SK-N-SH treated with all-trans-retinoic acid at 6 μM for 48 hours (cell line): ENCODE results near the gene BCAT1.

Source experiments
- ATAC-seq: fragments of 200-7000 bp; cut with Tn5 transposase; 3 replicates; pipeline ENCODE4 v1.9.1; 2020; ENCODE audit warnings: mild to moderate bottlenecking, moderate library complexity
- ARNTL ChIP-seq: fragments of 450-650 bp; formaldehyde crosslinking; IDR thresholded peaks from 2 replicates; pipeline ENCODE4 v1.5.0; 2020; ENCODE audit warnings: low read depth, mild to moderate bottlenecking, moderate library complexity, borderline replicate concordance
- CSDC2 ChIP-seq: fragments of 250-450 bp; sonication (Bioruptor Pico); IDR thresholded peaks from 2 replicates; pipeline ENCODE4 v1.5.0; 2020; ENCODE audit warnings: mild to moderate bottlenecking, moderate library complexity
- CSRNP3 ChIP-seq: fragments of 250-450 bp; sonication (Bioruptor Pico); IDR thresholded peaks from 2 replicates; pipeline ENCODE4 v1.5.1; 2021; ENCODE audit warnings: mild to moderate bottlenecking, moderate library complexity
- ESRRG ChIP-seq: fragments of 250-450 bp; sonication (Bioruptor Pico); IDR thresholded peaks from 2 replicates; pipeline ENCODE4 v1.6.1; 2021; ENCODE audit warnings: mild to moderate bottlenecking
- GLIS3 ChIP-seq: fragments of 250-450 bp; sonication (Bioruptor Pico); IDR thresholded peaks from 2 replicates; pipeline ENCODE4 v1.5.0; 2020; ENCODE audit warnings: mild to moderate bottlenecking, moderate library complexity
- ISL1 ChIP-seq: fragments of 250-450 bp; sonication (Bioruptor Pico); IDR thresholded peaks from 2 replicates; pipeline ENCODE4 v2.1.2; 2022; ENCODE audit warnings: mild to moderate bottlenecking, moderate library complexity
- PPARA ChIP-seq: fragments of 250-450 bp; sonication (Bioruptor Pico); IDR thresholded peaks from 2 replicates; pipeline ENCODE4 v1.5.0; 2020; ENCODE audit warnings: mild to moderate bottlenecking, borderline replicate concordance
- RARB ChIP-seq: fragments of 250-450 bp; sonication (Bioruptor Pico); IDR thresholded peaks from 2 replicates; pipeline ENCODE4 v1.8.0; 2021; ENCODE audit warnings: mild to moderate bottlenecking, moderate library complexity
- SNAI2 ChIP-seq: fragments of 250-450 bp; sonication (Bioruptor Pico); IDR thresholded peaks from 2 replicates; pipeline ENCODE4 v1.5.0; 2020; ENCODE audit warnings: mild to moderate bottlenecking, moderate library complexity
- TSHZ2 ChIP-seq: fragments of 250-450 bp; sonication (Bioruptor Pico); IDR thresholded peaks from 2 replicates; pipeline ENCODE4 v1.5.0; 2020; ENCODE audit warnings: mild to moderate bottlenecking, moderate library complexity
- ZC3H10 ChIP-seq: fragments of 250-450 bp; sonication (Bioruptor Pico); IDR thresholded peaks from 2 replicates; pipeline ENCODE4 v1.5.1; 2021; ENCODE audit warnings: mild to moderate bottlenecking, moderate library complexity
- ZFP3 ChIP-seq: fragments of 250-450 bp; sonication (Bioruptor Pico); IDR thresholded peaks from 2 replicates; pipeline ENCODE4 v1.5.0; 2020; ENCODE audit warnings: mild to moderate bottlenecking, moderate library complexity
- ZFP30 ChIP-seq: fragments of 450-650 bp; formaldehyde crosslinking; IDR thresholded peaks from 2 replicates; pipeline ENCODE4 v1.5.0; 2022; ENCODE audit warnings: mild to moderate bottlenecking, moderate library complexity
- ZNF565 ChIP-seq: fragments of 450-650 bp; formaldehyde crosslinking; conservative IDR thresholded peaks from 2 replicates; pipeline ENCODE4 v1.5.0; 2020; ENCODE audit warnings: low read depth, mild to moderate bottlenecking, moderate library complexity
- ZNF70 ChIP-seq: fragments of 450-650 bp; formaldehyde crosslinking; IDR thresholded peaks from 2 replicates; pipeline ENCODE4 v1.5.0; 2020; ENCODE audit warnings: mild to moderate bottlenecking, moderate library complexity
- ZNF8 ChIP-seq: fragments of 450-650 bp; formaldehyde crosslinking; IDR thresholded peaks from 2 replicates; pipeline ENCODE4 v1.5.0; 2020; ENCODE audit warnings: mild to moderate bottlenecking, moderate library complexity
- TF ChIP-seq, protein P1 (sequence below): fragments of 250-450 bp; sonication (Bioruptor Pico); IDR thresholded peaks from 2 replicates; pipeline ENCODE4 v1.8.0; 2020; ENCODE audit warnings: mild to moderate bottlenecking, moderate library complexity, borderline replicate concordance
- TF ChIP-seq, protein P2 (sequence below): fragments of 250-450 bp; sonication (Bioruptor Pico); IDR thresholded peaks from 2 replicates; pipeline ENCODE4 v1.5.1; 2020; ENCODE audit warnings: low read depth, mild to moderate bottlenecking, moderate library complexity

BCAT1 gene

GRCh38 chr12:24797901-24798300, 151.0 kb downstream of the BCAT1 start:
- no peak for TF ChIP-seq RARB
- TF ChIP-seq ZFP30 (CRISPR knock-in tag), result no peak
- no peak for TF ChIP-seq TSHZ2 (CRISPR knock-in tag)
- no peak for TF ChIP-seq ESRRG (CRISPR knock-in tag)
- no peak for TF ChIP-seq ZC3H10 (CRISPR knock-in tag)
- TF ChIP-seq ZNF565 (CRISPR knock-in tag), result no peak
- TF ChIP-seq GLIS3 (CRISPR knock-in tag), result no peak
- no peak for TF ChIP-seq CSRNP3 (CRISPR knock-in tag)
- TF ChIP-seq ISL1 (CRISPR knock-in tag), result no peak
- TF ChIP-seq CSDC2, result no peak
- TF ChIP-seq ZNF8, result no peak
- no peak for TF ChIP-seq ZNF70 (CRISPR knock-in tag)
- TF ChIP-seq, protein P1, sequence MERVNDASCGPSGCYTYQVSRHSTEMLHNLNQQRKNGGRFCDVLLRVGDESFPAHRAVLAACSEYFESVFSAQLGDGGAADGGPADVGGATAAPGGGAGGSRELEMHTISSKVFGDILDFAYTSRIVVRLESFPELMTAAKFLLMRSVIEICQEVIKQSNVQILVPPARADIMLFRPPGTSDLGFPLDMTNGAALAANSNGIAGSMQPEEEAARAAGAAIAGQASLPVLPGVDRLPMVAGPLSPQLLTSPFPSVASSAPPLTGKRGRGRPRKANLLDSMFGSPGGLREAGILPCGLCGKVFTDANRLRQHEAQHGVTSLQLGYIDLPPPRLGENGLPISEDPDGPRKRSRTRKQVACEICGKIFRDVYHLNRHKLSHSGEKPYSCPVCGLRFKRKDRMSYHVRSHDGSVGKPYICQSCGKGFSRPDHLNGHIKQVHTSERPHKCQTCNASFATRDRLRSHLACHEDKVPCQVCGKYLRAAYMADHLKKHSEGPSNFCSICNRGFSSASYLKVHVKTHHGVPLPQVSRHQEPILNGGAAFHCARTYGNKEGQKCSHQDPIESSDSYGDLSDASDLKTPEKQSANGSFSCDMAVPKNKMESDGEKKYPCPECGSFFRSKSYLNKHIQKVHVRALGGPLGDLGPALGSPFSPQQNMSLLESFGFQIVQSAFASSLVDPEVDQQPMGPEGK (CRISPR knock-in tag), result no peak
- no peak for ATAC-seq

DNA sequence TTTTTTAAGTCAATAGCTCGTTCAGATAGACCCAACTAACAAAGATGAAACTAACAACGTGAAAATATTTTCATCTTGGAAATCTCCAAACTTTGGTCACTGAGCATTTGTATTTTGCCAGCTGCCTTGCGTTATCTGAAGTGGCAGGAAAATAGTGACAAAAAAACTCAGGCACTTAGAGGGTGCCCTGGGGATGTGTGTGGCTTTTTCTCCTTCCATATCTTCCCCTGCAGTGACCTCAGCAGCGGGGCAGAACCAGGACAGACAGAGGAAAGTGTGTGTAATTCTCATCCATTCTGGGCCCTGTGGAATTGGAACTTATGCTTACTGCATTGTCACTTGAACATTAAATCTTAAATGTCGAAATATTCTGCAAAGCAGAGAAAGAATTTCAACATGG, 152.0 kb downstream of the BCAT1 start:
- TF ChIP-seq ZNF565 (CRISPR knock-in tag) (no peak), ZFP3 (CRISPR knock-in tag) (no peak), ISL1 (CRISPR knock-in tag) (no peak)
- ATAC-seq, result no peak

DNA sequence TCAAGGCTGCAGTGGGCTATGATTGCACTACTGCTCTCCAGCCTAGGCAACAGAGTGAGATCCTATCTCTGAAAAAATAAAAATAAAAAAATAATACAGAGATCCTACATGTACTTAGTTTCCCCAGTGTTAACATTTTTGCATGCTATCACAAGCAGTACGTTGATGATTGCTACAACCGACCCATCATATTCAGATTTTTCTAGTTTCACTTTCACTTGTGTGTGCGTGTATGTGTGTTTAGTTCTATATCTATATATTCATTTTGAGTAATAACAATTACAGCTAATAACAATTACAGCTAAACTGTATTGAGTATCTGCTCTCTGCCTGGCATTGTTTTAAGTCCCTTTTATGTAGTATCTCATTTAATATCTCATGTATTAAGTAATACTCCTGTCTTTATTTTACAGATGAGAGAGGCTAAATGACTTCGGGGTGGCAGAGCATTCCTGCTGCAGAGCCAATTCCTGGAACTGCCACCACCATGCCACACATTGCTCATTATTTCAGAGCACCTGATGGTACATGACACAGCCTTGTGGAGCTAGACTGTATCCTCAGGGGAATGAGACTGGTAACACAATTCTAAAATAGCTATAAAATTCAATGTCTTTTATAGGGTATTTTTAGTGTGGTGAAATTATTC, 153.1 kb downstream of the BCAT1 start:
- TF ChIP-seq ZNF8 (no peak), PPARA (CRISPR knock-in tag) (no peak), CSRNP3 (CRISPR knock-in tag) (no peak), ZNF565 (CRISPR knock-in tag) (no peak), SNAI2 (CRISPR knock-in tag) (no peak), ARNTL (CRISPR knock-in tag) (no peak), ZFP30 (CRISPR knock-in tag) (no peak), RARB (no peak)
- TF ChIP-seq, protein P2, sequence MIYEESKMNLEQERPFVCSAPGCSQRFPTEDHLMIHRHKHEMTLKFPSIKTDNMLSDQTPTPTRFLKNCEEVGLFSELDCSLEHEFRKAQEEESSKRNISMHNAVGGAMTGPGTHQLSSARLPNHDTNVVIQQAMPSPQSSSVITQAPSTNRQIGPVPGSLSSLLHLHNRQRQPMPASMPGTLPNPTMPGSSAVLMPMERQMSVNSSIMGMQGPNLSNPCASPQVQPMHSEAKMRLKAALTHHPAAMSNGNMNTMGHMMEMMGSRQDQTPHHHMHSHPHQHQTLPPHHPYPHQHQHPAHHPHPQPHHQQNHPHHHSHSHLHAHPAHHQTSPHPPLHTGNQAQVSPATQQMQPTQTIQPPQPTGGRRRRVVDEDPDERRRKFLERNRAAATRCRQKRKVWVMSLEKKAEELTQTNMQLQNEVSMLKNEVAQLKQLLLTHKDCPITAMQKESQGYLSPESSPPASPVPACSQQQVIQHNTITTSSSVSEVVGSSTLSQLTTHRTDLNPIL (CRISPR knock-in tag), result no peak
- TF ChIP-seq, protein P1 (CRISPR knock-in tag), result no peak
- ATAC-seq, result no peak
